Neural cell (in vitro differentiated cells): ENCODE measurements around the gene MAPRE3. TPM values are rescaled to one million over a fixed set of nuclear protein-coding genes. Genes with fewer than 3 reads are reported as not detected.

Experiments
- H2AFZ ChIP-seq: fragments of 200-600, 300-800 bp; sonication (generic), shearing (Covaris generic); 2 replicates; pipeline ENCODE4 v1.6.0; 2014; ENCODE audit warnings: low read depth, mild to moderate bottlenecking, antibody characterized with exemption, low read length, moderate library complexity
- H3F3A ChIP-seq: fragments of 200-600 bp; shearing (Covaris generic); 2 replicates; pipeline ENCODE4 v1.6.1; 2016; ENCODE audit warnings: mild to moderate bottlenecking, moderate library complexity, mixed read lengths, antibody characterized with exemption, low read length; ENCODE audit not compliant: insufficient read depth, poor library complexity, severe bottlenecking
- H3K27ac ChIP-seq: fragments of 200-600, 300-800 bp; sonication (generic), shearing (Covaris generic); 2 replicates; pipeline ENCODE4 v1.5.1; 2014; ENCODE audit warnings: mild to moderate bottlenecking, low read length, moderate library complexity
- H3K27me3 ChIP-seq: fragments of 300-800, 200-600 bp; sonication (generic), shearing (Covaris generic); 2 replicates; pipeline ENCODE4 v1.6.0; 2014; ENCODE audit warnings: mild to moderate bottlenecking, low read depth, low read length, moderate library complexity; ENCODE audit not compliant: insufficient read depth
- H3K36me3 ChIP-seq: fragments of 300-800, 200-600 bp; sonication (generic), shearing (Covaris generic); 2 replicates; pipeline ENCODE4 v1.5.1; 2014; ENCODE audit warnings: mild to moderate bottlenecking, antibody characterized with exemption, low read length, moderate library complexity; ENCODE audit not compliant: insufficient read depth
- H3K4me2 ChIP-seq: fragments of 300-800, 200-600 bp; sonication (generic), shearing (Covaris generic); 2 replicates; pipeline ENCODE4 v1.6.0; 2014; ENCODE audit warnings: mild to moderate bottlenecking, low read length
- H3K4me3 ChIP-seq: fragments of 300-800, 200-600 bp; sonication (generic), shearing (Covaris generic); 2 replicates; pipeline ENCODE4 v1.5.1; 2014; ENCODE audit warnings: mild to moderate bottlenecking, low read length, moderate library complexity
- H3K79me2 ChIP-seq: fragments of 200-600 bp; shearing (Covaris generic); replicated peaks from 2 replicates; pipeline ENCODE4 v1.6.0; 2014; ENCODE audit warnings: mild to moderate bottlenecking, low read length, moderate library complexity; ENCODE audit not compliant: insufficient read depth
- H3K9ac ChIP-seq: fragments of 300-800, 200-600 bp; sonication (generic), shearing (Covaris generic); 2 replicates; pipeline ENCODE4 v1.6.1; 2016; ENCODE audit warnings: mild to moderate bottlenecking, low read length, mixed read lengths
- H3K9me2 ChIP-seq: fragments of 200-600 bp; shearing (Covaris generic); 2 replicates; pipeline ENCODE4 v1.6.1; 2016; ENCODE audit warnings: mild to moderate bottlenecking, low read length, mixed read lengths; ENCODE audit not compliant: insufficient read depth
- H3K9me3 ChIP-seq: fragments of 200-600, 300-800 bp; sonication (generic), shearing (Covaris generic); 2 replicates; pipeline ENCODE4 v1.6.1; 2016; ENCODE audit warnings: mild to moderate bottlenecking, mixed run types, low read length, moderate library complexity, mixed read lengths
- H4K20me1 ChIP-seq: fragments of 200-600 bp; shearing (Covaris generic); 2 replicates; pipeline ENCODE4 v1.6.1; 2016; ENCODE audit warnings: mild to moderate bottlenecking, mixed run types; ENCODE audit not compliant: insufficient read depth
- EP300 ChIP-seq: fragments of 450-650 bp; conservative IDR thresholded peaks from 2 replicates; pipeline ENCODE4 v1.6.1; 2014; ENCODE audit warnings: antibody characterized with exemption, mild to moderate bottlenecking, moderate library complexity; ENCODE audit not compliant: poor library complexity, severe bottlenecking
- EZH2 ChIP-seq: fragments of 200-600, 300-800 bp; shearing (Covaris generic), sonication (generic); IDR thresholded peaks from 2 replicates; pipeline ENCODE4 v1.6.1; 2014; ENCODE audit warnings: antibody characterized with exemption, low read length, borderline replicate concordance, mild to moderate bottlenecking; ENCODE audit not compliant: insufficient read depth, poor library complexity, severe bottlenecking
- MXI1 ChIP-seq: fragments of 450-650 bp; conservative IDR thresholded peaks from 2 replicates; pipeline ENCODE4 v1.6.1; 2014; ENCODE audit warnings: antibody characterized with exemption, mild to moderate bottlenecking; ENCODE audit not compliant: poor library complexity, severe bottlenecking
- POLR2AphosphoS5 ChIP-seq: IDR thresholded peaks from 2 replicates; pipeline ENCODE4 v1.6.1; 2012
- RAD21 ChIP-seq: fragments of 450-650 bp; conservative IDR thresholded peaks from 2 replicates; pipeline ENCODE4 v1.6.1; 2014; ENCODE audit warnings: antibody characterized with exemption, mild to moderate bottlenecking, moderate library complexity
- REST ChIP-seq: IDR thresholded peaks from 2 replicates; pipeline ENCODE4 v1.6.1; 2012; ENCODE audit warnings: borderline replicate concordance
- SMC3 ChIP-seq: fragments of 450-650 bp; conservative IDR thresholded peaks from 2 replicates; pipeline ENCODE4 v1.6.1; 2014; ENCODE audit warnings: antibody characterized with exemption, mild to moderate bottlenecking, moderate library complexity; ENCODE audit not compliant: poor library complexity
- TAF1 ChIP-seq: IDR thresholded peaks from 2 replicates; pipeline ENCODE4 v1.6.1; 2012; ENCODE audit warnings: low read depth
- polyA plus RNA-seq: library from polyadenylated mRNA; depleted of rRNA; stranded (reverse); fragments of >200 nt; gene quantifications from 2 replicates; pipeline ENCODE4 v1.2.3, GENCODE V29; 2014
- TF ChIP-seq, protein P1 (sequence below): fragments of 450-650 bp; IDR thresholded peaks from 2 replicates; pipeline ENCODE4 v1.5.1; 2014; ENCODE audit warnings: antibody characterized with exemption, mild to moderate bottlenecking, moderate library complexity; ENCODE audit not compliant: poor library complexity, severe bottlenecking

Gene MAPRE3
- polyA plus RNA-seq, 1 donor from 2014 or later, result 69.2 TPM

DNA sequence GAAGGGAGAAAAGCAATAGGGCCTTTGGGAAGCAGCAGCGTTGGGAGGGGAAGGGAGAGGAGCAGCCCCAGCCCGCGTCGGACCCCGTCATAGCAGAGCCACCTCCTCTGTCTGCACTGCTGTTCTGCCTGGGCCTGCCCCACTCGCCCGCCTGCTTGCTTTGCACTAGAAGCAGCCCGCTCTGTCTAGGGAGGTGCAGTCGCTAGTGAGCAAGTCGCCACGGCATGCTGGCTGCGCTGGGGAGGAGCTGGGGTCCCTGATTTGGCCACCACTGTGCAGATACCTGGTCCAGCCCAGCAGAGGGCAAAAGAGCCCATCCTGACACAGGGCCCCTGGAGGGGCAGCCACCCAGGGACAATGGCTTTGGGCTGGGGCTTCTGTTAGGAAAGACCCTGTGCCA, 54.4 kb downstream of the MAPRE3 start:
- no peaks in the 10 kb centered on the region for H3K9me3 ChIP-seq
- no peak overlapping the region for H3K4me3 ChIP-seq
- H3K27me3 ChIP-seq, result no peaks in the 10 kb centered on the region
- H4K20me1 ChIP-seq, result peaks cover 6% of the 10 kb centered on the region
- no peak overlapping the region for H3K27ac ChIP-seq
- TF ChIP-seq TAF1 (no peak), MXI1 (no peak), REST (no peak), POLR2AphosphoS5 (no peak), RAD21 (no peak), EP300 (no peak), SMC3 (no peak), EZH2 (no peak)
- TF ChIP-seq, protein P1, sequence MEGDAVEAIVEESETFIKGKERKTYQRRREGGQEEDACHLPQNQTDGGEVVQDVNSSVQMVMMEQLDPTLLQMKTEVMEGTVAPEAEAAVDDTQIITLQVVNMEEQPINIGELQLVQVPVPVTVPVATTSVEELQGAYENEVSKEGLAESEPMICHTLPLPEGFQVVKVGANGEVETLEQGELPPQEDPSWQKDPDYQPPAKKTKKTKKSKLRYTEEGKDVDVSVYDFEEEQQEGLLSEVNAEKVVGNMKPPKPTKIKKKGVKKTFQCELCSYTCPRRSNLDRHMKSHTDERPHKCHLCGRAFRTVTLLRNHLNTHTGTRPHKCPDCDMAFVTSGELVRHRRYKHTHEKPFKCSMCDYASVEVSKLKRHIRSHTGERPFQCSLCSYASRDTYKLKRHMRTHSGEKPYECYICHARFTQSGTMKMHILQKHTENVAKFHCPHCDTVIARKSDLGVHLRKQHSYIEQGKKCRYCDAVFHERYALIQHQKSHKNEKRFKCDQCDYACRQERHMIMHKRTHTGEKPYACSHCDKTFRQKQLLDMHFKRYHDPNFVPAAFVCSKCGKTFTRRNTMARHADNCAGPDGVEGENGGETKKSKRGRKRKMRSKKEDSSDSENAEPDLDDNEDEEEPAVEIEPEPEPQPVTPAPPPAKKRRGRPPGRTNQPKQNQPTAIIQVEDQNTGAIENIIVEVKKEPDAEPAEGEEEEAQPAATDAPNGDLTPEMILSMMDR, result no peak
- peaks cover 4% of the 10 kb centered on the region for H3K36me3 ChIP-seq
- no peaks in the 10 kb centered on the region for H3F3A ChIP-seq
- no peak overlapping the region for H3K4me2 ChIP-seq
- H3K9ac ChIP-seq, result no peak overlapping the region
- no peak overlapping the region for H2AFZ ChIP-seq
- no peaks in the 10 kb centered on the region for H3K79me2 ChIP-seq
- H3K9me2 ChIP-seq, result no peaks in the 10 kb centered on the region

DNA sequence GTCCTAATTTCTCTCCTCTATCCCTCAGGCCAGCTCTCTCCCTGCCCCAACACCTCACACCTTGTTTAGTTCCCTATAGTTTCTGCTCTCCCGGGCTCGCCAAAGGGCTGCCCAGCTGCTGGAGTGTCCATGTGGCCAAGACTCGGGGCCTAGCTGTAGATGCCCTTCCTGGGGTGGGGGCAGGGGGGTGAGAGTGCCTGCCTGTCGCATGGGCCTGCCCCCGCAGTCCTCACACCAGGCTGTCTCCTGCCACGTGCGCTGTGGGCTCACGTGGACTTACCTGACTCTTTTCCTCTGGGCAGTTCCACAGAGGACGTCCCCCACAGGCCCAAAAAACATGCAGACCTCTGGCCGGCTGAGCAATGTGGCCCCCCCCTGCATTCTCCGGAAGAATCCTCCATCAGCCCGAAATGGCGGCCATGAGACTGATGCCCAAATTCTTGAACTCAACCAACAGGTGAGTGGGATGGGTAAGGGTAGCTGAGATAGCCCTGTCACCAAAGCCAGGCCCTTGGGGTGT, 54.9 kb downstream of the MAPRE3 start:
- H3K9ac ChIP-seq, result no peak overlapping the region
- H3K9me2 ChIP-seq, result no peaks in the 10 kb centered on the region
- no peaks in the 10 kb centered on the region for H3K27me3 ChIP-seq
- no peak overlapping the region for H3K27ac ChIP-seq
- H2AFZ ChIP-seq, result no peak overlapping the region
- no peak overlapping the region for H3K4me2 ChIP-seq
- H3K36me3 ChIP-seq, result peaks cover 4% of the 10 kb centered on the region
- H3K79me2 ChIP-seq, result no peaks in the 10 kb centered on the region
- H3K9me3 ChIP-seq, result no peaks in the 10 kb centered on the region
- no peak for TF ChIP-seq MXI1
- TF ChIP-seq POLR2AphosphoS5, result no peak
- no peak for TF ChIP-seq SMC3
- TF ChIP-seq TAF1, result no peak
- no peak for TF ChIP-seq RAD21
- TF ChIP-seq EZH2, result no peak
- TF ChIP-seq EP300, result no peak
- TF ChIP-seq REST, result no peak
- TF ChIP-seq, protein P1, result no peak
- H3K4me3 ChIP-seq, result no peak overlapping the region
- peaks cover 6% of the 10 kb centered on the region for H4K20me1 ChIP-seq
- no peaks in the 10 kb centered on the region for H3F3A ChIP-seq
